SK-N-SH (cell line): ENCODE results near the gene SWAP70. TPM values are rescaled to one million over a fixed set of nuclear protein-coding genes. Genes with fewer than 3 reads are reported as not detected.

ENCODE experiments used
- CTCF ChIA-PET: fragments of 300-600, 350-600 bp; formaldehyde crosslinking; extraction: SDS; loops from one replicate; lab custom pipeline; 2021; lab: Yijun Ruan, JAX
- POLR2A ChIA-PET: fragments of 350-600 bp; sonication (Branson Sonifier 250); formaldehyde crosslinking; extraction: SDS; loops from one replicate; lab custom pipeline; 2020; ENCODE audit warnings: antibody characterized with exemption, inconsistent platforms; lab: Yijun Ruan, JAX
- DNase-seq: peaks from one replicate; pipeline ENCODE4 v3.0.0; 2012
- H2AFZ ChIP-seq: fragments of 200-600 bp; sonication (generic); 2 replicates; pipeline ENCODE4 v1.8.1; 2016; ENCODE audit warnings: antibody characterized with exemption, mild to moderate bottlenecking, low read depth
- H3F3A ChIP-seq: fragments of 200-600 bp; sonication (generic); replicated peaks from 2 replicates; pipeline ENCODE3; 2016; ENCODE audit warnings: antibody characterized with exemption, mild to moderate bottlenecking; ENCODE audit not compliant: insufficient read depth
- H3K27ac ChIP-seq, 2 experiments: fragments of 200-500 bp in 1 of 2; fragments of 200-600 bp in 1 of 2; sonication (Bioruptor generic) in 1 of 2; sonication (generic), shearing (Covaris generic) in 1 of 2; 2 replicates each; pipeline versions ENCODE4 v1.5.1 to v1.6.1; 2014 to 2016; ENCODE audit warnings: low read depth in 2 of 2, inconsistent platforms in 1 of 2, low read length in 1 of 2, mild to moderate bottlenecking in 1 of 2, mixed read lengths in 1 of 2
- H3K27me3 ChIP-seq: fragments of 200-600 bp; sonication (generic), shearing (Covaris generic); 2 replicates; pipeline ENCODE4 v1.6.1; 2016; ENCODE audit warnings: mixed run types; ENCODE audit not compliant: insufficient read depth
- H3K36me3 ChIP-seq, 2 experiments: fragments of 200-500 bp in 1 of 2; fragments of 200-600 bp in 1 of 2; sonication (Bioruptor generic) in 1 of 2; sonication (generic) in 1 of 2; replicated peaks in 1 of 2; 2 replicates each; pipeline versions ENCODE3 to v1.5.1; 2014 to 2016; ENCODE audit warnings: low read length in 1 of 2, mild to moderate bottlenecking in 1 of 2; ENCODE audit not compliant: insufficient read depth in 2 of 2, control insufficient read depth in 1 of 2
- H3K4me1 ChIP-seq, 2 experiments: fragments of 200-500 bp in 1 of 2; fragments of 200-600 bp in 1 of 2; sonication (Bioruptor generic) in 1 of 2; sonication (generic), shearing (Covaris generic) in 1 of 2; 2 replicates each; pipeline versions ENCODE4 v1.5.1 to v1.6.1; 2014 to 2016; ENCODE audit warnings: low read depth in 1 of 2, low read length in 1 of 2, mixed run types in 1 of 2; ENCODE audit not compliant: insufficient read depth in 2 of 2, control insufficient read depth in 1 of 2
- H3K4me2 ChIP-seq: fragments of 200-600 bp; sonication (generic), shearing (Covaris generic); 2 replicates; pipeline ENCODE4 v1.6.1; 2017; ENCODE audit warnings: mixed run types
- H3K4me3 ChIP-seq, 2 experiments: fragments of 200-500 bp in 1 of 2; fragments of 200-600 bp in 1 of 2; sonication (Bioruptor generic) in 1 of 2; sonication (generic), shearing (Covaris generic) in 1 of 2; 2 replicates each; pipeline versions ENCODE4 v1.5.1 to v1.8.1; 2014 to 2016; ENCODE audit warnings: low read depth in 2 of 2, inconsistent platforms in 1 of 2, low read length in 1 of 2, mild to moderate bottlenecking in 1 of 2, mixed read lengths in 1 of 2, moderate library complexity in 1 of 2
- H3K79me2 ChIP-seq: fragments of 200-600 bp; sonication (generic); 2 replicates; pipeline ENCODE4 v1.8.1; 2017; ENCODE audit warnings: mild to moderate bottlenecking; ENCODE audit not compliant: insufficient read depth
- H3K9ac ChIP-seq: fragments of 200-600 bp; sonication (generic); 2 replicates; pipeline ENCODE4 v1.6.1; 2017; ENCODE audit warnings: mixed run types
- H3K9me2 ChIP-seq: fragments of 200-600 bp; sonication (generic); 2 replicates; pipeline ENCODE4 v1.6.1; 2017; ENCODE audit warnings: mixed run types
- H3K9me3 ChIP-seq: fragments of 200-600 bp; sonication (generic); 2 replicates; pipeline ENCODE4 v1.6.1; 2017; ENCODE audit warnings: mixed run types, mild to moderate bottlenecking, moderate library complexity
- H4K20me1 ChIP-seq: fragments of 200-600 bp; sonication (generic); 2 replicates; pipeline ENCODE4 v1.6.1; 2017; ENCODE audit warnings: mild to moderate bottlenecking, mixed run types; ENCODE audit not compliant: insufficient read depth
- CHD2 ChIP-seq: fragments of 150-350 bp; IDR thresholded peaks from 2 replicates; pipeline ENCODE4 v1.6.1; 2018; ENCODE audit warnings: low read length; ENCODE audit not compliant: partially characterized antibody
- ELF1 ChIP-seq: IDR thresholded peaks from 2 replicates; pipeline ENCODE4 v1.4.0; 2012
- EP300 ChIP-seq, 2 experiments: IDR thresholded peaks; 2 replicates each; pipeline versions ENCODE4 v1.4.0 to v1.6.1; 2012; ENCODE audit warnings: borderline replicate concordance in 1 of 2, low read depth in 1 of 2, low read length in 1 of 2
- FOSL2 ChIP-seq: IDR thresholded peaks from 2 replicates; pipeline ENCODE4 v1.4.0; 2012; ENCODE audit warnings: low read depth, mild to moderate bottlenecking, moderate library complexity, borderline replicate concordance
- FOXJ3 ChIP-seq: sonication (generic); formaldehyde crosslinking; IDR thresholded peaks from 2 replicates; pipeline ENCODE4 v1.5.1; 2020; ENCODE audit warnings: mild to moderate bottlenecking, missing genetic modification reagents
- FOXM1 ChIP-seq: IDR thresholded peaks from 2 replicates; pipeline ENCODE4 v1.4.0; 2012; ENCODE audit warnings: low read depth, mild to moderate bottlenecking
- GABPA ChIP-seq: IDR thresholded peaks from 2 replicates; pipeline ENCODE4 v1.4.0; 2012; ENCODE audit warnings: low read depth, mild to moderate bottlenecking
- MEF2A ChIP-seq: IDR thresholded peaks from 2 replicates; pipeline ENCODE4 v1.4.0; 2012; ENCODE audit warnings: low read depth, borderline replicate concordance
- MXI1 ChIP-seq: IDR thresholded peaks from 2 replicates; pipeline ENCODE4 v1.6.1; 2012; ENCODE audit warnings: mild to moderate bottlenecking, low read depth, low read length, improper control_type of control experiment
- PBX3 ChIP-seq: IDR thresholded peaks from 2 replicates; pipeline ENCODE4; 2012
- RAD21 ChIP-seq: IDR thresholded peaks from 2 replicates; pipeline ENCODE4 v1.6.1; 2012; ENCODE audit warnings: mild to moderate bottlenecking, low read length
- REST ChIP-seq: IDR thresholded peaks from 2 replicates; pipeline ENCODE4 v1.6.1; 2012; ENCODE audit warnings: mild to moderate bottlenecking, low read depth, low read length, moderate library complexity
- RXRA ChIP-seq: IDR thresholded peaks from 2 replicates; pipeline ENCODE4 v1.4.0; 2012; ENCODE audit warnings: low read depth, mild to moderate bottlenecking, borderline replicate concordance
- ZBTB33 ChIP-seq: IDR thresholded peaks from 2 replicates; pipeline ENCODE4 v1.4.0; 2012; ENCODE audit warnings: low read depth, borderline replicate concordance
- WGBS: methylation state at CpG from one replicate; pipeline ENCODE4 v1.1.6; 2017; ENCODE audit warnings: low lambda C conversion rate; 5-methylcytosine and 5-hydroxymethylcytosine counted together
- polyA plus RNA-seq, 3 experiments: library from polyadenylated mRNA; depleted of rRNA; stranded (reverse); fragments of >200 nt; gene quantifications; 2 replicates each; pipeline ENCODE4 v1.2.3, GENCODE V29; 2012

The SWAP70 gene
- polyA plus RNA-seq, 1 of the 3 experiments (the other 2 are of a cell fraction) = 10.6 TPM

- H3K9me2 ChIP-seq = no peaks in the 10 kb centered on the region
- peaks cover 21 to 23% of the 10 kb centered on the region in 2 experiments for H3K36me3 ChIP-seq
- peaks cover 26% of the 10 kb centered on the region for H3F3A ChIP-seq
- peak overlapping the region; percentile 36 to 74 for H3K27ac ChIP-seq
- H3K9me3 ChIP-seq = no peaks in the 10 kb centered on the region
- no peaks in the 10 kb centered on the region for H4K20me1 ChIP-seq
- peaks cover 3 to 17% of the 10 kb centered on the region in 2 experiments; a peak in 3 of 4 replicates for H3K4me1 ChIP-seq
- ChIA-PET POLR2A (no interaction called here), CTCF (interaction anchor here (1.0 kb wide), 1 partner anchor 198 kb away, joined by 3 read pairs; no protein-coding TSS in a partner anchor)
- no peak overlapping the region; a peak in 1 of 4 replicates for H3K4me3 ChIP-seq
- peak overlapping the region; percentile 20; the same call in 1 of the 2 replicates for H3K9ac ChIP-seq
- no peaks in the 10 kb centered on the region for H3K27me3 ChIP-seq
- no peaks in the 10 kb centered on the region for H3K79me2 ChIP-seq
- H2AFZ ChIP-seq = no peak overlapping the region
- no peak for TF ChIP-seq EP300 (IDR thresholded peaks at IDR 0.05; ENCODE audit: borderline replicate concordance in 1 of 2, low read depth in 1 of 2, low read length in 1 of 2)
- no peak for DNase-seq
- 78% methylated on average over 2 of the region's 2 CpGs for WGBS
- H3K4me2 ChIP-seq = peak overlapping the region; percentile 23
These were observed 111.5 kb downstream of the SWAP70 start for GRCh38 chr11:9775398-9775779.

GRCh38 chr11:9776203-9776602 is 112.3 kb downstream of the SWAP70 start:
- ChIA-PET POLR2A (no interaction called here), CTCF (interaction anchor here (1.0 to 2.6 kb wide), 3 partner anchors 18 to 197 kb away, joined by 3 to 8 read pairs (median 3); no protein-coding TSS in a partner anchor)
- no peak for DNase-seq
- Histone ChIP-seq H3K9me3 (no peaks in the 10 kb centered on the region), H3K4me1 (peaks cover 3 to 17% of the 10 kb centered on the region in 2 experiments; a peak in 3 of 4 replicates), H3K36me3 (peaks cover 29 to 31% of the 10 kb centered on the region in 2 experiments)
- WGBS = 82% methylated on average over 1 of the region's 1 CpG
- TF ChIP-seq EP300 (IDR thresholded peaks at IDR 0.05; ENCODE audit: borderline replicate concordance in 1 of 2, low read depth in 1 of 2, low read length in 1 of 2) (0 out of 4 replicates have a peak, but pooled peaks of 1 of the 2 experiments have one; percentile 17), FOXM1 (no peak), ZBTB33 (no peak), PBX3 (peak; percentile 29; the same call in 1 of the 2 replicates)
- TF ChIP-seq, all 33 proteins: peak for 2
- Histone ChIP-seq H3K9me2 (no peaks in the 10 kb centered on the region), H3F3A (peaks cover 26% of the 10 kb centered on the region), H2AFZ (no peak overlapping the region), H4K20me1 (no peaks in the 10 kb centered on the region), H3K27me3 (no peaks in the 10 kb centered on the region), H3K9ac (no peak overlapping the region), H3K4me3 (no peak overlapping the region), H3K4me2 (no peak overlapping the region), H3K79me2 (no peaks in the 10 kb centered on the region), H3K27ac (no peak overlapping the region; a peak in 1 of 4 replicates)

GRCh38 chr11:9777066-9777465 is 113.2 kb downstream of the SWAP70 start:
- TF ChIP-seq CHD2 = no peak
- TF ChIP-seq FOSL2 = no peak
- TF ChIP-seq GABPA = no peak
- TF ChIP-seq FOXJ3 (CRISPR knock-in tag) = no peak
- TF ChIP-seq MEF2A = no peak
- TF ChIP-seq ELF1 = no peak
- no peak for TF ChIP-seq REST
- TF ChIP-seq MXI1 = no peak
- TF ChIP-seq RXRA = no peak
- TF ChIP-seq RAD21 = no peak
- TF ChIP-seq, all 33 proteins: peak for 0
- peaks cover 3 to 17% of the 10 kb centered on the region in 2 experiments; a peak in 3 of 4 replicates for H3K4me1 ChIP-seq
- no peaks in the 10 kb centered on the region for H4K20me1 ChIP-seq
- POLR2A ChIA-PET = no interaction called here
- H3K4me2 ChIP-seq = no peak overlapping the region
- H3K27me3 ChIP-seq = no peaks in the 10 kb centered on the region
- H3K9ac ChIP-seq = no peak overlapping the region
- H3K79me2 ChIP-seq = no peaks in the 10 kb centered on the region
- DNase-seq = no peak
- peaks cover 26% of the 10 kb centered on the region for H3F3A ChIP-seq
- no peak overlapping the region for H3K4me3 ChIP-seq
- H3K27ac ChIP-seq = no peak overlapping the region
- no peaks in the 10 kb centered on the region for H3K9me2 ChIP-seq
- peaks cover 32 to 35% of the 10 kb centered on the region in 2 experiments for H3K36me3 ChIP-seq
- WGBS = 58% methylated on average over 2 of the region's 2 CpGs
- no peaks in the 10 kb centered on the region for H3K9me3 ChIP-seq
- CTCF ChIA-PET = interaction anchor here (1.5 to 2.6 kb wide), 2 partner anchors 19 to 22 kb away, joined by 3 to 8 read pairs; no protein-coding TSS in a partner anchor
- H2AFZ ChIP-seq = no peak overlapping the region
